HEK293 (cell line): Measurements from ENCODE around the gene IMPACT.
A peak's percentile ranks its signal among the peaks of the same experiment; 100 is the strongest.

Experiments
- GLI4 ChIP-seq: fragments of 450-650 bp; formaldehyde crosslinking; IDR thresholded peaks from 2 replicates; pipeline ENCODE4 v1.5.1; 2016; ENCODE audit warnings: missing biosample characterization, missing genetic modification characterization
- ZEB2 ChIP-seq: fragments of 450-650 bp; formaldehyde crosslinking; IDR thresholded peaks from 2 replicates; pipeline ENCODE4 v1.5.1; 2016; ENCODE audit warnings: missing biosample characterization, missing genetic modification characterization
- ZFP37 ChIP-seq: fragments of 450-650 bp; formaldehyde crosslinking; IDR thresholded peaks from 2 replicates; pipeline ENCODE4 v1.5.1; 2016; ENCODE audit warnings: missing biosample characterization, missing genetic modification characterization
- ZNF138 ChIP-seq: fragments of 450-650 bp; formaldehyde crosslinking; IDR thresholded peaks from 2 replicates; pipeline ENCODE4 v1.5.1; 2016; ENCODE audit warnings: missing biosample characterization, missing genetic modification characterization, borderline replicate concordance
- ZNF175 ChIP-seq: fragments of 450-650 bp; formaldehyde crosslinking; IDR thresholded peaks from 2 replicates; pipeline ENCODE4 v1.5.1; 2016; ENCODE audit warnings: missing biosample characterization, missing genetic modification characterization
- ZNF2 ChIP-seq: fragments of 450-650 bp; formaldehyde crosslinking; IDR thresholded peaks from 2 replicates; pipeline ENCODE4 v1.5.1; 2016; ENCODE audit warnings: missing biosample characterization, missing genetic modification characterization
- ZNF223 ChIP-seq: fragments of 450-650 bp; formaldehyde crosslinking; IDR thresholded peaks from 2 replicates; pipeline ENCODE4 v1.5.1; 2016; ENCODE audit warnings: missing biosample characterization, missing genetic modification characterization
- ZNF24 ChIP-seq: fragments of 450-650 bp; formaldehyde crosslinking; IDR thresholded peaks from 2 replicates; pipeline ENCODE4 v1.5.1; 2016; ENCODE audit warnings: missing biosample characterization, missing genetic modification characterization
- ZNF561 ChIP-seq: fragments of 450-650 bp; IDR thresholded peaks from 2 replicates; pipeline ENCODE4 v1.5.1; 2018; ENCODE audit warnings: missing biosample characterization, missing genetic modification characterization, borderline replicate concordance
- TF ChIP-seq, protein P1 (sequence below): sonication (generic); formaldehyde crosslinking; IDR thresholded peaks from 2 replicates; pipeline ENCODE4 v1.8.1; 2022; ENCODE audit warnings: mild to moderate bottlenecking, moderate library complexity, missing genetic modification reagents
- TF ChIP-seq, protein P2 (sequence below): fragments of 450-650 bp; formaldehyde crosslinking; IDR thresholded peaks from 2 replicates; pipeline ENCODE4 v1.5.1; 2016; ENCODE audit warnings: missing biosample characterization, missing genetic modification characterization
- TF ChIP-seq, protein P3 (sequence below): fragments of 450-650 bp; formaldehyde crosslinking; IDR thresholded peaks from 2 replicates; pipeline ENCODE4 v1.5.1; 2016; ENCODE audit warnings: missing biosample characterization, missing genetic modification characterization

DNA sequence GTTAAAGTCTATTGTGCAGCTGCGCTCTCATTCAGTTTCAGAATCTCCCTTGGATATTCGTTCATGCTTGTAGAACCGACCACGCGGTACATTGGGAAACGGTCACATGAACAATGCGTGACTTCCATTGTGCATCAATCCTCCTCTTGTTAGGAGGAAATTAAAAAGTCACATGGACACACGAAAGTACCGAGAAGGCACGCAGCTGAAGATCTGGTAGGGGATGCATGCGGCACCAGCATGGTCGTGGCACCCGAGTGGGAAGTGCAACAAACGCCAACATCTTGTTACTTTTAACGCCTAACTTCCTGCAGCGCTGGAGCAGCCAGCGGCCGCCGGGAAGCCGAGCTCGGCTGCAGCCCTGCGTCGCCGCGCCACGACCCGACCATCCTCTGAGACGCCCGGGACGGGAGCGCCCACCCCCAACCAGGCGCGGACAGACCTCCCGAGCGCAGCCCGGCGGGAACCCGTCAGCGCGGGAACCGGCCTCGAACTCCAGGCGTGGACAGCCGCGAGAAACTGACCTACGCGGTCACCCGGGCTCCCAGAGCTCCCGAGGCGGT lies 29.3 kb upstream of the IMPACT start:
- TF ChIP-seq, protein P1, sequence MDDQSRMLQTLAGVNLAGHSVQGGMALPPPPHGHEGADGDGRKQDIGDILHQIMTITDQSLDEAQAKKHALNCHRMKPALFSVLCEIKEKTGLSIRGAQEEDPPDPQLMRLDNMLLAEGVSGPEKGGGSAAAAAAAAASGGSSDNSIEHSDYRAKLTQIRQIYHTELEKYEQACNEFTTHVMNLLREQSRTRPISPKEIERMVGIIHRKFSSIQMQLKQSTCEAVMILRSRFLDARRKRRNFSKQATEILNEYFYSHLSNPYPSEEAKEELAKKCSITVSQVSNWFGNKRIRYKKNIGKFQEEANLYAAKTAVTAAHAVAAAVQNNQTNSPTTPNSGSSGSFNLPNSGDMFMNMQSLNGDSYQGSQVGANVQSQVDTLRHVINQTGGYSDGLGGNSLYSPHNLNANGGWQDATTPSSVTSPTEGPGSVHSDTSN = no peak
- no peak for TF ChIP-seq ZNF223 (tag by site-specific recombination)
- TF ChIP-seq ZNF138 = no peak
- TF ChIP-seq ZFP37 (tag by site-specific recombination) = no peak; the same call in 1 of the 2 replicates
- TF ChIP-seq ZNF561 (tag by site-specific recombination) = no peak
- no peak for TF ChIP-seq ZNF24 (tag by site-specific recombination)
- 0 out of 2 replicates have a peak, but pooled peaks have one; percentile 29 for TF ChIP-seq ZNF2 (tag by site-specific recombination)
- TF ChIP-seq, protein P2, sequence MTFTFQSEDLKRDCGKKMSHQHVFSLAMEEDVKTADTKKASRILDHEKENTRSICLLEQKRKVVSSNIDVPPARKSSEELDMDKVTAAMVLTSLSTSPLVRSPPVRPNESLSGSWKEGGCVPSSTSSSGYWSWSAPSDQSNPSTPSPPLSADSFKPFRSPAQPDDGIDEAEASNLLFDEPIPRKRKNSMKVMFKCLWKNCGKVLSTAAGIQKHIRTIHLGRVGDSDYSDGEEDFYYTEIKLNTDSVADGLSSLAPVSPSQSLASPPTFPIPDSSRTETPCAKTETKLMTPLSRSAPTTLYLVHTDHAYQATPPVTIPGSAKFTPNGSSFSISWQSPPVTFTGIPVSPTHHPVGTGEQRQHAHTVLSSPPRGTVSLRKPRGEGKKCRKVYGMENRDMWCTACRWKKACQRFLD (tag by site-specific recombination) = no peak
- TF ChIP-seq, protein P3, sequence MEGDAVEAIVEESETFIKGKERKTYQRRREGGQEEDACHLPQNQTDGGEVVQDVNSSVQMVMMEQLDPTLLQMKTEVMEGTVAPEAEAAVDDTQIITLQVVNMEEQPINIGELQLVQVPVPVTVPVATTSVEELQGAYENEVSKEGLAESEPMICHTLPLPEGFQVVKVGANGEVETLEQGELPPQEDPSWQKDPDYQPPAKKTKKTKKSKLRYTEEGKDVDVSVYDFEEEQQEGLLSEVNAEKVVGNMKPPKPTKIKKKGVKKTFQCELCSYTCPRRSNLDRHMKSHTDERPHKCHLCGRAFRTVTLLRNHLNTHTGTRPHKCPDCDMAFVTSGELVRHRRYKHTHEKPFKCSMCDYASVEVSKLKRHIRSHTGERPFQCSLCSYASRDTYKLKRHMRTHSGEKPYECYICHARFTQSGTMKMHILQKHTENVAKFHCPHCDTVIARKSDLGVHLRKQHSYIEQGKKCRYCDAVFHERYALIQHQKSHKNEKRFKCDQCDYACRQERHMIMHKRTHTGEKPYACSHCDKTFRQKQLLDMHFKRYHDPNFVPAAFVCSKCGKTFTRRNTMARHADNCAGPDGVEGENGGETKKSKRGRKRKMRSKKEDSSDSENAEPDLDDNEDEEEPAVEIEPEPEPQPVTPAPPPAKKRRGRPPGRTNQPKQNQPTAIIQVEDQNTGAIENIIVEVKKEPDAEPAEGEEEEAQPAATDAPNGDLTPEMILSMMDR = no peak
- TF ChIP-seq ZEB2 (tag by site-specific recombination) = peak; percentile 49; the same call in 1 of the 2 replicates
- no peak for TF ChIP-seq ZNF175
- TF ChIP-seq GLI4 (tag by site-specific recombination) = no peak
